Measurements from ENCODE around the gene POU5F1.

DNA sequence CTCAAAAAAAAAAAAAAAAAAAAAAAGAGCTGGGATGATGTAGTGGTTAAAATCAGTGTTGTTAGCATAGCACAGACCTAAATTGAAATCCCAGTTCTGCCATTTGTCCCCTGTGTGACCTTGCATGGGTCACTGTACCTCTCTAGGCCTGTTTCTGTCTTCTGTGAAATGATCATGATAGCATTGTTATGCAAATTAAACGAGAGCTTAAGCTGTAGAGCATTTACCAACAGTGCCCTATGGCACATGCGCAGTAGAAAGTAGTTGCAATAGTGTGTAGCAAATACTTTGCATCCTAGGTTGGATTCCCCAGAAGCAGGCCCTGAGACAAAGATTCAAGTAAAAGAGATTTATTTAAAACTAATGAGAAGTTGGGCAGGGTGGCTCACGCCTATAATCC, 38.9 kb downstream of the POU5F1 start:
- TF ChIP-seq, protein P1, sequence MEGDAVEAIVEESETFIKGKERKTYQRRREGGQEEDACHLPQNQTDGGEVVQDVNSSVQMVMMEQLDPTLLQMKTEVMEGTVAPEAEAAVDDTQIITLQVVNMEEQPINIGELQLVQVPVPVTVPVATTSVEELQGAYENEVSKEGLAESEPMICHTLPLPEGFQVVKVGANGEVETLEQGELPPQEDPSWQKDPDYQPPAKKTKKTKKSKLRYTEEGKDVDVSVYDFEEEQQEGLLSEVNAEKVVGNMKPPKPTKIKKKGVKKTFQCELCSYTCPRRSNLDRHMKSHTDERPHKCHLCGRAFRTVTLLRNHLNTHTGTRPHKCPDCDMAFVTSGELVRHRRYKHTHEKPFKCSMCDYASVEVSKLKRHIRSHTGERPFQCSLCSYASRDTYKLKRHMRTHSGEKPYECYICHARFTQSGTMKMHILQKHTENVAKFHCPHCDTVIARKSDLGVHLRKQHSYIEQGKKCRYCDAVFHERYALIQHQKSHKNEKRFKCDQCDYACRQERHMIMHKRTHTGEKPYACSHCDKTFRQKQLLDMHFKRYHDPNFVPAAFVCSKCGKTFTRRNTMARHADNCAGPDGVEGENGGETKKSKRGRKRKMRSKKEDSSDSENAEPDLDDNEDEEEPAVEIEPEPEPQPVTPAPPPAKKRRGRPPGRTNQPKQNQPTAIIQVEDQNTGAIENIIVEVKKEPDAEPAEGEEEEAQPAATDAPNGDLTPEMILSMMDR (conservative IDR thresholded peaks at IDR 0.05 in 1 of 2, IDR thresholded peaks at IDR 0.05 in 1 of 2; ENCODE audit: low read depth in 1 of 2, low read length in 2 of 2) = no peak
- TF ChIP-seq EZH2 (IDR thresholded peaks at IDR 0.05; ENCODE audit: low read length, missing control alignments) = no peak

All from fibroblast of lung (primary cell).